Keratinocyte (primary cell): Measurements from ENCODE around the gene XIRP2. TPM values are rescaled to one million over a fixed set of nuclear protein-coding genes. Genes with fewer than 3 reads are reported as not detected.

Source experiments
- DNase-seq: peaks from one replicate; pipeline ENCODE4 v3.0.0-alpha.2; 2011; ENCODE audit warnings: low read depth, missing footprints, low spot score
- FAIRE-seq: peaks from 2 replicates; lab custom pipeline; 2011; peaks lifted over from hg19 to GRCh38; lab: Jason Lieb, UNC
- H2AFZ ChIP-seq: 2 replicates; pipeline ENCODE4 v1.6.0; 2012; ENCODE audit warnings: low read length, control low read depth, inconsistent platforms; ENCODE audit not compliant: control insufficient read depth
- H3K27ac ChIP-seq: 2 replicates; pipeline ENCODE4 v1.5.1; 2011; ENCODE audit warnings: low read length; ENCODE audit not compliant: control insufficient read depth, insufficient read depth
- H3K27me3 ChIP-seq: 3 replicates; pipeline ENCODE4 v1.6.0; 2011; ENCODE audit warnings: low read length; ENCODE audit not compliant: control insufficient read depth, insufficient read depth; ENCODE audit errors: extremely low read depth
- H3K36me3 ChIP-seq, 2 experiments: 2 replicates in 1 of 2; 3 replicates in 1 of 2; pipeline ENCODE4 v1.5.1; 2011; ENCODE audit warnings: low read length in 2 of 2, mild to moderate bottlenecking in 1 of 2; ENCODE audit not compliant: control insufficient read depth in 2 of 2, insufficient read depth in 2 of 2; ENCODE audit errors: extremely low read depth in 1 of 2
- H3K4me1 ChIP-seq: 3 replicates; pipeline ENCODE4 v1.5.1; 2011; ENCODE audit warnings: low read length; ENCODE audit not compliant: control insufficient read depth, insufficient read depth; ENCODE audit errors: extremely low read depth
- H3K4me2 ChIP-seq: 3 replicates; pipeline ENCODE4 v1.6.0; 2011; ENCODE audit warnings: low read depth, low read length; ENCODE audit not compliant: control insufficient read depth, insufficient read depth; ENCODE audit errors: extremely low read depth
- H3K4me3 ChIP-seq, 3 experiments: fragments of 200-600 bp in 1 of 3; sonication (generic) in 1 of 3; 2 replicates in 2 of 3; 3 replicates in 1 of 3; pipeline ENCODE4 v1.5.1; 2011 to 2016; ENCODE audit warnings: low read length in 3 of 3, mild to moderate bottlenecking in 3 of 3, control low read depth in 2 of 3, inconsistent platforms in 1 of 3, low read depth in 1 of 3, mixed read lengths in 1 of 3, mixed run types in 1 of 3, moderate library complexity in 1 of 3; ENCODE audit not compliant: control insufficient read depth in 2 of 3, insufficient read depth in 2 of 3; ENCODE audit errors: extremely low read depth in 1 of 3
- H3K79me2 ChIP-seq: 2 replicates; pipeline ENCODE4 v1.6.0; 2012; ENCODE audit warnings: low read length; ENCODE audit not compliant: control insufficient read depth, insufficient read depth
- H3K9ac ChIP-seq: 3 replicates; pipeline ENCODE4 v1.6.0; 2011; ENCODE audit warnings: low read length; ENCODE audit not compliant: control insufficient read depth, insufficient read depth; ENCODE audit errors: extremely low read depth
- H3K9me1 ChIP-seq: 3 replicates; pipeline ENCODE4 v1.6.0; 2011; ENCODE audit warnings: low read length; ENCODE audit not compliant: control insufficient read depth, insufficient read depth; ENCODE audit errors: extremely low read depth
- H3K9me3 ChIP-seq: 2 replicates; pipeline ENCODE4 v1.5.1; 2012; ENCODE audit warnings: low read depth, low read length; ENCODE audit not compliant: control insufficient read depth
- H4K20me1 ChIP-seq: 3 replicates; pipeline ENCODE4 v1.6.0; 2011; ENCODE audit warnings: low read length; ENCODE audit not compliant: control insufficient read depth, insufficient read depth; ENCODE audit errors: extremely low read depth
- CTCF ChIP-seq, 3 experiments: IDR thresholded peaks in 1 of 3; conservative IDR thresholded peaks in 1 of 3; optimal IDR thresholded peaks in 1 of 3; 2 replicates in 2 of 3; 3 replicates in 1 of 3; pipeline versions ENCODE3 to v1.5.1; 2011; ENCODE audit warnings: low read length in 3 of 3, mild to moderate bottlenecking in 3 of 3, moderate library complexity in 2 of 3, control low read depth in 1 of 3, inconsistent platforms in 1 of 3; ENCODE audit not compliant: insufficient read depth in 2 of 3; ENCODE audit errors: extremely low read depth in 1 of 3
- EZH2 ChIP-seq: IDR thresholded peaks from one replicate; pipeline ENCODE4 v1.6.1; 2012; ENCODE audit warnings: inconsistent platforms, mild to moderate bottlenecking, low read length, moderate library complexity
- dilution Hi-C: fragments of 300-500 bp; cut with MboI; formaldehyde crosslinking; loops from one replicate; pipeline ENCODE4 v1.7.0; 2020; ENCODE audit warnings: low sequenced_read_pairs; ENCODE audit not compliant: extremely low pct_ligation_motif_present
- polyA plus RNA-seq, 5 experiments: library from polyadenylated mRNA; depleted of rRNA in 3 of 5; stranded (reverse) in 3 of 5; stranded (forward) in 1 of 5; unstranded in 1 of 5; fragments of >200 nt; gene quantifications; 1 replicate in 1 of 5; 2 replicates in 3 of 5; 3 replicates in 1 of 5; pipeline versions ENCODE4 v1.2.1 to v1.2.3, GENCODE V29; 2011 to 2012; ENCODE audit warnings: missing spikeins in 2 of 5, low read depth in 1 of 5, low replicate concordance in 1 of 5

Gene XIRP2
- polyA plus RNA-seq, 1 donor (not counting 4 experiments of a cell fraction or from before 2014, with no cell fraction given) = 0.01 TPM

- no peak overlapping the region for H3K9ac ChIP-seq
Observed at GRCh38 chr2:167132906-167133555, 244.8 kb downstream of the XIRP2 start.

GRCh38 chr2:167133614-167134013 lies 245.3 kb downstream of the XIRP2 start:
- Histone ChIP-seq H3K4me1 (no peaks in the 10 kb centered on the region), H3K27me3 (no peaks in the 10 kb centered on the region), H3K79me2 (no peaks in the 10 kb centered on the region), H3K36me3 (no peaks in the 10 kb centered on the region), H3K9me1 (no peaks in the 10 kb centered on the region), H3K9me3 (no peaks in the 10 kb centered on the region), H3K27ac (no peak overlapping the region), H3K9ac (no peak overlapping the region), H4K20me1 (no peaks in the 10 kb centered on the region), H3K4me2 (no peak overlapping the region), H2AFZ (no peak overlapping the region), H3K4me3 (no peak overlapping the region)
- dilution Hi-C loops = no loop called here
- no peak for DNase-seq
- FAIRE-seq = no peak
- TF ChIP-seq EZH2 (no peak), CTCF (optimal IDR thresholded peaks at IDR 0.05 in 1 of 3, IDR thresholded peaks at IDR 0.05 in 1 of 3, conservative IDR thresholded peaks at IDR 0.05 in 1 of 3; ENCODE audit: extremely low read depth in 1 of 3, insufficient read depth in 2 of 3, low read length in 3 of 3) (no peak)

More at GRCh38 chr2:167132906-167133555, 244.8 kb downstream of the XIRP2 start:
- Histone ChIP-seq H3K27ac (no peak overlapping the region), H3K9me1 (no peaks in the 10 kb centered on the region), H4K20me1 (no peaks in the 10 kb centered on the region), H3K4me1 (no peaks in the 10 kb centered on the region), H3K27me3 (no peaks in the 10 kb centered on the region), H3K36me3 (no peaks in the 10 kb centered on the region), H3K4me3 (no peak overlapping the region), H2AFZ (no peak overlapping the region), H3K4me2 (no peak overlapping the region), H3K9me3 (no peaks in the 10 kb centered on the region), H3K79me2 (no peaks in the 10 kb centered on the region)
- DNase-seq (no peak), FAIRE-seq (no peak)
- dilution Hi-C loops = no loop called here
- no peak for TF ChIP-seq CTCF (optimal IDR thresholded peaks at IDR 0.05 in 1 of 3, IDR thresholded peaks at IDR 0.05 in 1 of 3, conservative IDR thresholded peaks at IDR 0.05 in 1 of 3; ENCODE audit: extremely low read depth in 1 of 3, insufficient read depth in 2 of 3, low read length in 3 of 3)
